Urinary bladder (tissue), 4 donors: Measurements from ENCODE around the gene CRTAC1. TPM values are rescaled to one million over a fixed set of nuclear protein-coding genes. Genes with fewer than 3 reads are reported as not detected.

Experiments
- DNase-seq: peaks from one replicate; pipeline ENCODE4 v3.0.0-alpha.2; 2015; ENCODE audit errors: extremely low spot score
- H3K27ac ChIP-seq: one replicate; pipeline ENCODE4 v1.5.1; 2013; ENCODE audit warnings: low read depth, mild to moderate bottlenecking, moderate library complexity
- H3K36me3 ChIP-seq: one replicate; pipeline ENCODE4 v1.6.1; 2013; ENCODE audit warnings: mild to moderate bottlenecking, moderate library complexity; ENCODE audit not compliant: insufficient read depth
- H3K4me1 ChIP-seq: one replicate; pipeline ENCODE4 v1.6.1; 2013; ENCODE audit warnings: mild to moderate bottlenecking, moderate library complexity; ENCODE audit not compliant: insufficient read depth
- H3K4me3 ChIP-seq: one replicate; pipeline ENCODE4 v1.5.1; 2013; ENCODE audit warnings: low read depth, low read length
- WGBS: extraction: QIAGEN DNeasy Blood & Tissue Kit; methylation state at CpG from one replicate; pipeline ENCODE4 v1.1.7; 2013; 5-methylcytosine and 5-hydroxymethylcytosine counted together
- polyA plus RNA-seq: library from polyadenylated mRNA; stranded (reverse); fragments of 200-250 nt; gene quantifications from one replicate; pipeline ENCODE4 v1.2.3, GENCODE V29; 2013
- total RNA-seq: library from RNA; depleted of rRNA; stranded (reverse); fragments of >200 nt; gene quantifications from one replicate; pipeline ENCODE4 v1.2.3, GENCODE V29; 2014
- donor health status: healthy with polysubstance abuse.
- donor health status: healthy.

Gene CRTAC1
- total and polyA plus RNA-seq, 2 donors: 3.7 to 7.5 TPM

GRCh38 chr10:97977673-97978072, 52.7 kb downstream of the CRTAC1 start:
- Histone ChIP-seq H3K27ac (no peak overlapping the region), H3K4me1 (no peaks in the 10 kb centered on the region)
- WGBS: 77% methylated on average over 3 of the region's 3 CpGs

GRCh38 chr10:97975598-97975997, 54.8 kb downstream of the CRTAC1 start:
- DNase-seq: no peak
- Histone ChIP-seq H3K27ac (no peak overlapping the region), H3K36me3 (no peaks in the 10 kb centered on the region), H3K4me3 (no peak overlapping the region), H3K4me1 (no peaks in the 10 kb centered on the region)
- WGBS: 83% methylated on average over 12 of the region's 12 CpGs

More at GRCh38 chr10:97977673-97978072, 52.7 kb downstream of the CRTAC1 start:
- DNase-seq: no peak
- Histone ChIP-seq H3K36me3 (no peaks in the 10 kb centered on the region), H3K4me3 (no peak overlapping the region)

DNA sequence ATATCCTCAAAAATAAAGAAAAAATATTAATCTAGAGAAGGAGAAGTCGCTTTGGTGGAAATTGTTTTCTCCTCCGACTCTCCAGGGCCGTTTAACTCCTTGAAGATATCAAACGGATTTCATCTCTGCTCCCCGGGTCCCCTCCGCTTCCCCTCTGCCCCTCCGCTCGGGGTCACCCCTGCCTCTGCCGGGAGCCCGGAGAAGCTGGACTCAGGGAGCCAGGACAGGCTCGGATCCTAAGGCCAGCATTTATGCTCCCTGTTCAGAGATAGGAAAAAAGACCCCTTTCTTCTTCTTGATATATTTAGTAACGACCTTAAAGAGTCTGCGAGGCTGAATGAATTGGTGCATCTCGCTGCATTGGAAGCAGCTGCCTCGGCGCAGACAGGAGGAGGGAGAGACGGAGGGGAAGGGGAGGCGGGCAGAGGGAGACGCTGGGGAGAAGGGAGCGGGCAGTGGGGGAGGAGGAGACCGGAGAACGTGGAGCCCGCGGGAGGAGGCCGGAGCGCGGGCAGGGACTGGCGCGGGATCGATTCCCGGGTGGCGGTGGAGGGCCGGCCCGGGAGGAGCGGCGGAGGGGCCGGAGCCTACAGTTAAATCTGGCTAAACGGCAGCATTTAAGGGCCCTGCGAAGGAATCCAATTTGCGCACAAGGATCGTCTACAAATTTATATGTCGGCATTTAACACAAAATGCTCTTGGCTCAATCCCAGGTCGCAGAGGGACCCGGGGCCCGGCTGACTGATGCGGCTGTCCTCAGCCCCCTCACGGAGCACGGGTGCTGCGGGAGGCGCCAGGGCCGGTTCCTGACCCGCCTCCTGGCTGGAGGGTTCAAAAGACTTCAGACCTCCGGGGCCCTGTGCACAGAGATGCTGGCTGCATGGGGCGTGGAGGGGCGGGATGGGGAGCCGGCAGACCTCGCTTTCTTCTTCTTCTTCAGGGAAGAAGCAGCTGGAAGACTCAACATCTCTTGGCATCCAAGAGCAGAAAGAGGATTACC, 55.6 kb downstream of the CRTAC1 start:
- WGBS: 29% methylated on average over 57 of the region's 57 CpGs
- H3K27ac ChIP-seq: no peak overlapping the region
- H3K4me3 ChIP-seq: no peak overlapping the region
- no peak for DNase-seq
- no peaks in the 10 kb centered on the region for H3K4me1 ChIP-seq
- no peaks in the 10 kb centered on the region for H3K36me3 ChIP-seq

GRCh38 chr10:97974100-97974499, 56.3 kb downstream of the CRTAC1 start:
- Histone ChIP-seq H3K27ac (no peak overlapping the region), H3K36me3 (no peaks in the 10 kb centered on the region), H3K4me3 (no peak overlapping the region), H3K4me1 (no peaks in the 10 kb centered on the region)
- no peak for DNase-seq
- 58% methylated on average over 16 of the region's 16 CpGs for WGBS

DNA sequence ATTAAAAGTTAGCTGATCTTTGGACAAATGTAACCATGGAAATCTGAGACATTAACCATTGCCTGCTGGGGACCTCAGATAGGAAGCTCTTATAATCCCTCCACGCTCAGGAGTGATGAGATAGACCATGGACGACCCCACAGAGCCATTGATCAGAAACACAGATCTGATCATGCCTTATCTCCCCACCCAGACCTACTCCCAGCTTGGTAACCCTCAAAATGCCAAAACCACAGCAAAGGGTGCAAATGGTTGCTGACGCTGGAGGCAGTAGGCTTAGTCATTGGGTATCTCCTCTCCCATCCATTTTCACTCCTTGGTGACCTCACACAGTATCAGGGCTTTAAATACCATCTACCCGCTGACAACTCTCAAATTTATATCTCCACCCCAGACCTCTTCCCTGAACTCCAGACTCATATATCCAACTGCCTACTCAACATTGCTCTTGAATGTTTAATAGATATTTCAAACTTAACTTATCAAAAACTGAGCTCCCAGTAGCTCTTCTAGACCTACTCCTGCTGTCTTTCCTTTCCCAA, 60.8 kb downstream of the CRTAC1 start:
- H3K36me3 ChIP-seq: no peaks in the 10 kb centered on the region
- DNase-seq: no peak
- no peaks in the 10 kb centered on the region for H3K4me1 ChIP-seq
- no peak overlapping the region for H3K27ac ChIP-seq
- H3K4me3 ChIP-seq: no peak overlapping the region
- 65% methylated on average over 4 of the region's 4 CpGs for WGBS

DNA sequence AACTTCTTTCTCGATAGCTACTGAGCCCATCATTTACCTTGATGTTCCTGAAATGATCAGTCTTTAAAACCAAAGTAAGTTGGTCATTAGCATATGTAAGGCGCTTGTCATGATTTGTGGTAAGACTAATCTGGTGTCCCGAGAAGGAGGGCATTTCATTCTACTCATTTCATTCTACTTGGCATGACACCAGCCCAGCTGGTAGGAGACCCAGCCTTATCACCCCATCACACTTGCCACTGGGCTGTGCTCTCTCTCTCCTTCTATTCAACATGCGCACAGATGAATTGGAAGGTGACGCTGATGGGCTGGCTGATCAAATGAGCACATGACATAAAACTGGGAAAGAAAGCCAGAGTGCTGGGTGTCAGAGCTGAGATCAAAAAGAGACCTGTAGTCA, 65.7 kb downstream of the CRTAC1 start:
- whole genome bisulfite sequencing: 81% methylated on average over 5 of the region's 5 CpGs
- H3K27ac ChIP-seq: no peak overlapping the region
- DNase-seq: no peak
- H3K4me3 ChIP-seq: no peak overlapping the region
- no peaks in the 10 kb centered on the region for H3K36me3 ChIP-seq
- no peaks in the 10 kb centered on the region for H3K4me1 ChIP-seq

DNA sequence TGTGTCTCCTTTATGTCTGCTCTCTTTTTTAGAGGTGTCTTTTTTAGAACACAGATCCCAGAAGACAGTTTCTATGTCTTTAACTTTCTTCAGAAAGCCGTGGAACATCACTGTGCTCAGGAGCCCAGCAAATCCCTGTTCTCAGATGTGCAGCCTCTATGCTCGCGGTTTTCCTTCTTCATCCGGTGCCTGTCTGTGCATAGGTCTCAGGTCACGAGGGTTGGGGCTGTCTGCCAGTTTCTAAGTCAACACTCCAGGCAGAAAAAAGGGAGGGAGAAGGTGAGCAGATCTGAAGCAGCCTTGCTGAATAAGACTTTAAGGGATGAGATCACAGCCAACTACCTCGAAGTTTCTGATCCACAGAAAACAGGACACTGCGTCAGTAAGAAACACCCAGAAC, 68.5 kb downstream of the CRTAC1 start:
- Histone ChIP-seq H3K4me3 (no peak overlapping the region), H3K27ac (no peak overlapping the region), H3K4me1 (no peaks in the 10 kb centered on the region), H3K36me3 (no peaks in the 10 kb centered on the region)
- no peak for DNase-seq
- WGBS: 72% methylated on average over 7 of the region's 7 CpGs

DNA sequence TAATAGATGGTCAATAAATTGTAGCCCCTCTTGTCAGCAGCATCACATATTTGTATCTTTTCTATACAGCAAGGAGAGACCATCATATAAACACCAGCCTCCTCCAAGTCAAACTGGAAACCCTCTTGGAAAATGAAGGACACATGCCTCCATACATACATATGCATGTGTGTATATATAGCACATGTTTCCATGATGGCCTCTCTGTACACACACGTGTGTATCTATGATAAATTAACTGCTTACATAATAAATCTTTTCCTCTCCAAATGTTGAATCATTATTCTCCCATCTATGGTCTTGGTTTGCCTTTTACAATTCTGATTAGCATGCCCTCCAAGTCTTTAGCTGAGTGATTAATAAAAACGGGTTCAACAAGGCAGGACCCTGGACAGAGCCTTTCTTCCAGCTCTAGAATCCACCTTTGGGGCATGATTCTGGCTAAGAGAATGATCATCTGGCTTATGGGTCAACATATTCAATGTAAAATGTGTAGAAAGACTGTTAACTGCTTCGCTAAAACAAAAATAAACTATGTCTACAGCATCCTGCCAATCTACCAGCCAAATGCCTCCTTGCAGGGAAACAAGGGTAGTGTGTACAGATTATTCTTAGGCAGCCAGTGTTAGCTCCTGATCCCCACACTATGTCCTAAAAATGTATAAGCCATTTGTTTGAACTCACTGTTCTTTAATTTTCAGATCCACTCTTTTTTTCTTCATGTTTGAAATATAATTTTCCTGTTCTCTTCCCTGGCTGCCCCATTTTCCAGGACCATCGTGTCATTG, 70.0 kb downstream of the CRTAC1 start:
- 54% methylated on average over 4 of the region's 4 CpGs for WGBS
- no peaks in the 10 kb centered on the region for H3K4me1 ChIP-seq
- H3K36me3 ChIP-seq: no peaks in the 10 kb centered on the region
- no peak overlapping the region for H3K27ac ChIP-seq
- no peak for DNase-seq
- H3K4me3 ChIP-seq: no peak overlapping the region

- Histone ChIP-seq H3K4me1 (no peaks in the 10 kb centered on the region), H3K4me3 (no peak overlapping the region), H3K27ac (no peak overlapping the region), H3K36me3 (no peaks in the 10 kb centered on the region)
- WGBS: 81% methylated on average over 4 of the region's 4 CpGs
- no peak for DNase-seq
Observed at GRCh38 chr10:97949462-97949861, 81.0 kb downstream of the CRTAC1 start.

DNA sequence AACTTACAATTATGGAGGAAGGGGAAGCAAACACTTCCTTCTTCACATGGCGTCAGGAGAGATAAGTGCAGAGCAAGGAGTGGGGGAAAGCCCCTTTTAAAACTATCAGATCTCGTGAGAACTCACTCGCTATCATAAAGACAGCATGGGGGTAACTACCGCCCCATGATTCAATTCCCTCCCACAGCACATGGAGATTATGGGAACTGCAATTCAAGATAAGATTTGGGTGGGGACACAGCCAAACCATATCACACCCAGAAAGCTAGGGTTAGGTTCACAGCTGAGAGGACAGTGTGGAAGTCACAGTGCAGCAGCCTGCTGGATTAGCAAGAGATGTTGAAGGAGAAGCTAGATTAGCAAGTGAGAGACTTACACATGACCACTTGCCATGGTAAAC, 81.6 kb downstream of the CRTAC1 start:
- Histone ChIP-seq H3K4me3 (no peak overlapping the region), H3K27ac (no peak overlapping the region), H3K36me3 (no peaks in the 10 kb centered on the region), H3K4me1 (no peaks in the 10 kb centered on the region)
- no peak for DNase-seq
- WGBS: 69% methylated on average over 4 of the region's 4 CpGs

DNA sequence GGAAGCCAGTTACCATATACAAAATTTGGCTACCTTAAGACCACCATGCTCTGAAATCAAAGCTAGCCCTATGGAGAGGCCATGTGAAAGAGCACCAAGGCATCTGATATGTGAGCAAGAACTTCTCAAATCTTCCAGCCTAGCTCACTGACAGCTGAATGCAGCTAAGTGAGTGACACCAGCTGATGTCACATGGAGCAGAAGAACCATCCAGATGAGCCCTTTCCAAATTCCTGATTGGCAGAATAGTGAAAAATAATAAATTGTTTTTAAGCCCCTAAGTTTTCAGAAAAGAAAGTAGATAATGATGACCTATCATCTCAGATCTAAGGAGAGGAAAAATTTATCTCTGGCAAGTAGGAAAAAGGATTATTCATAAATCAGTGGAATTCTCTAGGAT, 85.6 kb downstream of the CRTAC1 start:
- no peaks in the 10 kb centered on the region for H3K4me1 ChIP-seq
- no peak overlapping the region for H3K27ac ChIP-seq

DNA sequence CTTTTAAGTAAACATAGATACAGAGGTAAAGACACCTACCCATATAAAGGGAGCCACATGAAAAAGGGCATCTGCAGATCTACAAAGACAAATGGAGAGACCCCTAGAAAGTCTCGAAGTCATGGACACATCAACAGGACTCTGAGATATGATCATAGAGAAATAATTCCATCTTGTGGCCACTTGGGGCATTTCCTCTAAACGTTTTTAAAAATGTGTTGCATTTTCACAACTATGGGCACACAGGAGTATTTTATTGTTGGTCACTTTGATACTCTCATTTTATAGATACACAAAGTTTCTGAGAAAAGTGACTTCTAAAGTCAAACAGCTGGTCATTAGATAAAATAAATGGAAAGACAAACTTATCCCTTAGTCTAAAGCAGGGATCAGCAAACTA, 87.1 kb downstream of the CRTAC1 start:
- DNase-seq: no peak
- H3K4me3 ChIP-seq: no peak overlapping the region
- 72% methylated on average over 2 of the region's 2 CpGs for WGBS
- H3K27ac ChIP-seq: no peak overlapping the region
- H3K36me3 ChIP-seq: no peaks in the 10 kb centered on the region
- no peaks in the 10 kb centered on the region for H3K4me1 ChIP-seq

More for the DNA sequence above, 85.6 kb downstream of the CRTAC1 start:
- DNase-seq: no peak
- H3K36me3 ChIP-seq: no peaks in the 10 kb centered on the region
- H3K4me3 ChIP-seq: no peak overlapping the region

- H3K4me3 ChIP-seq: no peak overlapping the region
- H3K27ac ChIP-seq: no peak overlapping the region
- H3K4me1 ChIP-seq: no peaks in the 10 kb centered on the region
- H3K36me3 ChIP-seq: no peaks in the 10 kb centered on the region
- WGBS: 50% methylated on average over 6 of the region's 6 CpGs
- no peak for DNase-seq
Observed at GRCh38 chr10:97940534-97940933, 89.9 kb downstream of the CRTAC1 start.
